SH-SY5Y (cell line): ENCODE results near the gene SESN2.

Experiments
- GATA2 ChIP-seq: IDR thresholded peaks from 2 replicates; pipeline ENCODE4 v1.6.1; 2011; ENCODE audit warnings: mild to moderate bottlenecking, low read depth, low read length
- GATA3 ChIP-seq: IDR thresholded peaks from 2 replicates; pipeline ENCODE4 v1.6.1; 2011; ENCODE audit warnings: low read depth, mild to moderate bottlenecking, low read length, moderate library complexity

DNA sequence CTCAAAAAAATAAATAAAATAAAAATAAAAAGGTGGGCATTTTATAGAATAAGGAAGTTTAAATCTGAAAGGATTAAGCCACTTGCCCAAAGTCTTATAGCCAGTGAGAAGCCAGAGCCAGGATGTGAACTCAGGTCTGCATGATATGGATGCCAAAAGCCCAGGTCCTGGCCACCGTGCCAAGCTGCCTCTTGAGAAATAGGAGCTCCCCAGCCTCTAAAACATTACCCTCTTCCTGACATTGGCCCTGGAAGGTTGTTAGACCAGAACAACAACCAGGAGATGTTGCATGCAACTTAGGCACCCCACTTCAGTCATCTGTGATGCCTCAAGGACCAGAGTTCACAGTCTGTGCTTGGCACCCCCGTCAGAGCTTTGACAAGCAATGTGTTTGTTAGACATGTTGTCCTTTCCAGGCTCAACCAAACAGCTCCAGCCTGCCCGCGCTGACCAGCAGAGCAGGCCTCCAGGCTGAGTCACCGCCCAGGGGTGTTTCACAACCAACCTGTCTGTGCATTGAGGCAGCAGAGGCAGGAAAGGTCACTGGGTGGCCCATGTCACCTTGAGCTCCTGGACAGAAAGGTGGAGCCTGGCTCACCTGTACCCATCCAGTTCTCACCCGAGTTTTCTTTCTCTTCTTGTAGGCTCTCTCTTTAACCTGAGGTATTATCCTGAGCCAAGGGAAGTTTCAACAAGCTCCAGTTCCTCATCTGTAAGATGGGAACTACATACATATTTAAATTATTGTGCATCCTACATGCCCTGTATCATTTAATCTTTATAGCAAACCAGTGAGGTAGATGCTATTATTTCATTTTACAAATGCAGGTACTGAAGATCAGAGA, 54.6 kb downstream of the SESN2 start:
- no peak for TF ChIP-seq GATA3
- TF ChIP-seq GATA2: no peak
